Activated CD4-positive, alpha-beta T cell treated with anti-CD3 and anti-CD28 coated beads for 1 hour (primary cell): ENCODE results near the gene RSBN1.
"Not testable (repeated sequence)": the region's sequence is repeated elsewhere in the genome, so short reads cannot be mapped to it uniquely, and the experiment has no call there.

Experiments used
- DNase-seq: peaks from one replicate; pipeline ENCODE4 v3.0.0-alpha.2; 2020

Gene RSBN1

DNA sequence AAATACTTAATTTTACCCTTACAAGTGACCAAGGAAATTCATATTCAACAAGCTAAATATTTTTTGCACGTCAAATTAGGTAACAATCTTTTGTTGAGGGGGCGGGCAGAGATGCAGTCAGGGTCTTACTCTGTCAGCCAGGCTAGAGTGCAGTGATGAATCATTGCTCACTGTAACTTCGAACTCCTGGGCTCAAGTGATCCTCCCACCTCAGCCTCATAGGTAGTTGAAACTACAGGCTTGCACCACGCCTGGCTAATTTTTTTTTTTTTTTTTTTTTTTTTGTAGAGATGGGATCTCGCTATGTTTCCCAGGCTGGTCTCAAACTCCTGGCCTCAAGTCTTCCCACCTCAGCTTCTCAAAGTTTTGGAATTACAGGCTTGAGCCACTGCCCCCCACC, 79.5 kb downstream of the RSBN1 start:
- no peak for DNase-seq

DNA sequence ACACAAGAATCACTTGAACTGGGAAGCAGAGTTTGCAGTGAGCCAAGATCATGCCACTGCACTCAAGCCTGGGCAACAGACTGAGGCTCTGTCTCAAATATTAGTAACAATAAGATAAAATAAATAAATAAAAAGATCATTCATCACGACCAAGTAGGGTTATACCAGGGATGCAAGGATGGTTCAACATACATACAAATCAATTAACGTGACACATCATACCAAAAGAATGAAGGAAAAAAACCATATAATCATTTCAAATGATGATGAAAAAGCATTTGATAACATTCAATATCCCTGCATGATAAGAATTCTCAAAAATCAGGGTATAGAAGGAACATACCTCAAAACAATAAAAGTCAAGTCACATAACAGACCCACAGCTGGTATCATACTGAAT, 91.3 kb downstream of the RSBN1 start:
- DNase-seq, result no peak

DNA sequence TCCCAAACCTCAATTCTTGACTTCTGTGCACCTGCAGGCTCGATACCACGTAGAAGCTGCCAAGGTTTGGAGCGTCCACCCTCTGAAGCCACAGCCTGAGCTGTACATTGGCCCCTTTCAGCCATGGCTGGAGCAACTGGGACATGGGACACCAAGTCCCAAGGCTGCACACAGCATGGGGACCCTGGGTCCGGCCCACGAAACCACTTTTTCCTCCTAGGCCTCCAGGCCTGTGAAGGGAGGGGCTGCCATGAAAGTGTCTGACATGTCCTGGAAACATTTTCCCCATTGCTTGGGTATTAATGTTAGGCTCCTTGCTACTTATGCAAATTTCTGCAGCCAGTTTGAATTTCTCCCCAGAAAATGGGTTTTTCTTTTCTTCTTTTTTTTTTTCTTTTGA, 93.7 kb downstream of the RSBN1 start:
- DNase-seq, result not testable (repeated sequence)

DNA sequence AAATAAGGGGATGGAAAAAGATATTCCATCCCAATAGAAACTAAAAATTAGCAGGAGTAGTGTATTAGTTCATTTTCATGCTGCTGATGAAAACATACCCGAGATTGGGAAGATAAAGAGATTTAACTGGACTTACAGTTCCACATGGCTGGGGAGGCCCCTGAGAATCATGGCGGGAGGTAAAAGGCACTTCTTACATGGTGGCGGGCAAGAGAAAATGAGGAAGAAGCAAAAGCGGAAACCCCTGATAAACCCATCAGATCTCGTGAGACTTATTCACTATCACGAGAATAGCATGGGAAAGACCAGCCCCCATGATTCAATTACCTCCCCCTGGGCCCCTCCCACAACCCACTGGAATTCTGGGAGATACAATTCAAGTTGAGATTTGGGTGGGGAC, 94.8 kb downstream of the RSBN1 start:
- not testable (repeated sequence) for DNase-seq

DNA sequence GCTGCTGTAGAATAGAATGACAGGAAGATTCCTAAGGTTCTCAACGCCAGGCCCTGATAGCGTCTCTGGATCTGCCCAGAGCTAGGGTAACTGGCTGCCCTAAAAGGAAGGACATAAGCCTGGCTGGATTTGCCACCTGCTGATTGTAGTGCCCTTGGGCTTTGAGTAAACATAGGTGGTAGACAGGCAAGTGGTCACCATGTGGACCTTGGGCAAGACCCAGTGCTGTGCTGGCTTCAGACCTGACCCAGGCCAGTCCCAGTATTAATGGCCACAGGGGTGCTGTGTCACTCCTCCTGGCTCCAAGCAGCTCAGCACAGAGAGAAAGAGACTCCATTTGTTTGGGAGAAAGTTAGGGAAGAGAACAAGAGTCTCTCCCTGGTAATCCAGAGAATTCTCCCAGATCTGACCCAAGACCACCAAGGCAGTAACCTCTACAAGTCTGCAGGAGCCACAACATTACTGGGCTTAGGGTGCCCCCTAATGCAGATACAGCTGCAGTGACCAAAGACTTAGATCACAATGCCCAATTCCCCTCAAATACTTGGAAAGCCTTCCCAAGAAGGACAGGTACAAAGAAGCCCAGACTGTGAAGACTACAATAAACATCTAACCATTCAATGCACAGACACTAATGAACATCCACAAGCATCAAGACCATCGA, 97.5 kb downstream of the RSBN1 start:
- no peak for DNase-seq
